ENCODE measurements around the gene SIX3. TPM values are rescaled to one million over a fixed set of nuclear protein-coding genes. Genes with fewer than 3 reads are reported as not detected.

The SIX3 gene
- polyA plus RNA-seq, 1 of the 3 experiments (the other 2 are of a cell fraction): 0.58 TPM

- TF ChIP-seq CTCF (IDR thresholded peaks at IDR 0.05) (no peak), CHD2 (IDR thresholded peaks at IDR 0.05; ENCODE audit: low read length, partially characterized antibody) (no peak), SIN3A (IDR thresholded peaks at IDR 0.05; ENCODE audit: borderline replicate concordance, low read depth, low read length) (no peak), NRF1 (IDR thresholded peaks at IDR 0.05; ENCODE audit: low read depth, low read length) (peak; percentile 16; the same call in 1 of the 2 replicates), SMC3 (IDR thresholded peaks at IDR 0.05; ENCODE audit: low read depth, low read length) (no peak), ZBTB33 (IDR thresholded peaks at IDR 0.05; ENCODE audit: borderline replicate concordance, low read depth) (no peak)
These were observed 965 bp downstream of the SIX3 start (continued) for GRCh38 chr2:44942304-44943030.

- H3K9ac ChIP-seq: 0 out of 2 replicates have a peak overlapping the region, but pooled peaks have one; percentile 9
- ChIA-PET CTCF (interaction anchor here (0.5 to 2.9 kb wide), 20 partner anchors 9 to 559 kb away, joined by 3 to 33 read pairs (median 4); no protein-coding TSS in a partner anchor), POLR2A (interaction anchor here (0.5 to 1.4 kb wide), 4 partner anchors 127 to 325 kb away, joined by 3 to 5 read pairs (median 3); no protein-coding TSS in a partner anchor)
- WGBS (ENCODE audit: low lambda C conversion rate): 43% methylated on average over 36 of the region's 36 CpGs
- peak overlapping the region; percentile 56 to 60 for H3K4me3 ChIP-seq (ENCODE audit: low read depth in 2 of 2, low read length in 1 of 2)
- DNase-seq: peak; percentile 66
- H3F3A ChIP-seq (replicated peaks; ENCODE audit: insufficient read depth): peaks cover 8% of the 10 kb centered on the region
- no peaks in the 10 kb centered on the region for H4K20me1 ChIP-seq (ENCODE audit: insufficient read depth)
- H3K36me3 ChIP-seq (replicated peaks in 1 of 2; ENCODE audit: control insufficient read depth in 1 of 2, insufficient read depth in 2 of 2, low read length in 1 of 2): peaks cover 0 to 2% of the 10 kb centered on the region in 2 experiments
- peak; percentile 4; the same call in 1 of the 2 replicates for TF ChIP-seq MXI1 (IDR thresholded peaks at IDR 0.05; ENCODE audit: low read depth, low read length)
- TF ChIP-seq MAX (IDR thresholded peaks at IDR 0.05; ENCODE audit: low read depth): peak; percentile 26; the same call in 1 of the 2 replicates
- TF ChIP-seq USF1 (IDR thresholded peaks at IDR 0.05; ENCODE audit: borderline replicate concordance, low read depth): no peak
- peak overlapping the region; percentile 87 for H3K4me2 ChIP-seq
- no peaks in the 10 kb centered on the region for H3K79me2 ChIP-seq (ENCODE audit: insufficient read depth)
- peaks cover 0 to 45% of the 10 kb centered on the region in 2 experiments; a peak in 2 of 4 replicates for H3K4me1 ChIP-seq (ENCODE audit: control insufficient read depth in 1 of 2, insufficient read depth in 2 of 2, low read depth in 1 of 2, low read length in 1 of 2)
- peaks cover 60% of the 10 kb centered on the region for H3K27me3 ChIP-seq (ENCODE audit: insufficient read depth)
- H3K27ac ChIP-seq (ENCODE audit: low read depth in 2 of 2, low read length in 1 of 2): peak overlapping the region in 1 of 2 experiments; percentile 92; a peak in 3 of 4 replicates
- H2AFZ ChIP-seq (ENCODE audit: low read depth): no peak overlapping the region
- no peaks in the 10 kb centered on the region for H3K9me2 ChIP-seq
- H3K9me3 ChIP-seq: no peaks in the 10 kb centered on the region
These were observed 1.7 kb downstream of the SIX3 start for GRCh38 chr2:44943031-44943692.
